Erythroblast (primary cell): Measurements from ENCODE around the gene CSE1L.
"Not testable (repeated sequence)": the region's sequence is repeated elsewhere in the genome, so short reads cannot be mapped to it uniquely, and the experiment has no call there.

Experiments used
- DNase-seq, 2 experiments: peaks; one replicate each; lab custom pipeline; 2025; lab: John Stamatoyannopoulos, UW
- GATA1 ChIP-seq: IDR thresholded peaks from 2 replicates; pipeline ENCODE4 v1.6.1; 2011; ENCODE audit warnings: low read depth, mild to moderate bottlenecking, control low read depth, low read length, moderate library complexity
- POLR2A ChIP-seq: IDR thresholded peaks from 2 replicates; pipeline ENCODE4 v1.6.1; 2011; ENCODE audit warnings: mild to moderate bottlenecking, low read length

The CSE1L gene

DNA sequence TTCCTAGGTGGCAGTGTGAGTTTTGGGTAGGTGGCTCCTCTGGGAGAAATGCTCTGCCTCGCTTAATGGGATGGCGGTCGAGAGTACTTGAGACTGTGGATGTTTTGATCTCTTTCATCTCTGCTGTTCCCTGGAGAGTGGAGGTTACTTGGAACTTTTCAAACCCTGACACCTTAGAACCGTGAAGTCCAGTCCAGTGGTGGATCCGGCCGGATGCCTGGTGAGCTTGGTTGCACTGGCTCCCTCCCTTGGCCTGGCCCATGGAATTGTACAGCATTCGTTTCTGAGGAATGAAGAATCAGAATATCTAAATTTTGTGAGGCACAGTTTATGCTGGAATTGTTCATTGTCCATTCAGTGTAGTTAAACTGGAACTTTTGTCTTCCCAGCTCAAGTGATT lies 51.0 kb downstream of the CSE1L start:
- TF ChIP-seq POLR2A (no peak), GATA1 (no peak)
- DNase-seq = no peak

DNA sequence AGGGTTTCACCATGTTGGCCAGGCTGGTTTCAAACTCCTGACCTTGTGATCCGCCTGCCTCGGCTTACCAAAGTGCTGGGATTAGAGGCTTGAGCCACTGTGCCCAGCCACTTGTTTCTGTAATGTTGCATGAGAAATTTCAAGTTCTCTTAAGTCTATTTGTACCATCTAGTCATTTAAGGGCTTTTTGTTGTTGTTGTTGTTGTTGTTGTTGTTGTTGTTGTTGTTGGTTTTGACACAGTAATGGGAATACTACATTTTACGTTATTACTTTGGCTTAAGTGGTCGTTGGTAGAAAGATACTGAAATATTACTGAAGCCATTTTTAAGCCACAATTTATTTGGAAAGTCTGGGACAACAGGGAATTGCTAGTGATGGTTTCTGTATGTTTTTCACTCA lies 52.0 kb downstream of the CSE1L start:
- TF ChIP-seq POLR2A = no peak
- TF ChIP-seq GATA1 = no peak

DNA sequence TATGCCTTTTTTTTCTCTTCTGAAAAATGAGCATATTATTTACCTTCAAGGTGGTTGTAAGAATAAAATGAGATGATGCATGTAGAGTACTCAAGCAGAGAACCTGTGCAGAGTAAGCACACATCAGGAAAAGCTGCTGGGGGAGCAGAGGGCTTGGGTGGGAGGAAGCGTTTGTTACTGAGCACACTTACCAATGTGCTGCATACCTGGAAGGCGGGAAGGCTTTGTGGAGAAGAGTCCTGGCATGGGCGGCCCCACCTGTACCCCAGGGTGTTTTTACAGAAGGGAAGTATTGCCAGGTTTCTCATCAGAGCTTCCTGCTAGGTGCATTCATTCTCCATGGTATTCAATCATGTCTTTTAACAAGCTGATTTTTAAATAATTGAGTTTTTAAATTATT lies 52.9 kb downstream of the CSE1L start:
- no peak for TF ChIP-seq POLR2A
- no peak for TF ChIP-seq GATA1
- DNase-seq = no peak

More for the DNA sequence above, 52.0 kb downstream of the CSE1L start:
- no peak for DNase-seq

DNA sequence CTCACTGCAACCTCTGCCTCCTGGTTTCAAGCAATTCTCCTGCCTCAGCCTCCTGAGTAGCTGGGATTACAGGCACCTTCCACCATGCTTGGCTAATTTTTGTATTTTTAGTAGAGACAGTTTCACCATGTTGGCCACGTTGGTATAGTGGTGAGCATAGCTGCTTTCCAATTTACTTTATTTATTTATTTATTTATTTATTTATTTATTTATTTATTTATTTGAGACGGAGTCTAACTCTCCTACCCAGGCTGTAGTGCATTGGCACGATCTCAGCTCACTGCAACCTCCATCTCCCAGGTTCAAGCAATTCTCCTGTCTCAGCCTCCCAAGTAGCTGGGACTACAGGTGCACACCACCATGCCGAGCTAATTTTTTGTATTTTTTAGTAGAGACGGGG lies 54.2 kb downstream of the CSE1L start:
- DNase-seq = not testable (repeated sequence)

DNA sequence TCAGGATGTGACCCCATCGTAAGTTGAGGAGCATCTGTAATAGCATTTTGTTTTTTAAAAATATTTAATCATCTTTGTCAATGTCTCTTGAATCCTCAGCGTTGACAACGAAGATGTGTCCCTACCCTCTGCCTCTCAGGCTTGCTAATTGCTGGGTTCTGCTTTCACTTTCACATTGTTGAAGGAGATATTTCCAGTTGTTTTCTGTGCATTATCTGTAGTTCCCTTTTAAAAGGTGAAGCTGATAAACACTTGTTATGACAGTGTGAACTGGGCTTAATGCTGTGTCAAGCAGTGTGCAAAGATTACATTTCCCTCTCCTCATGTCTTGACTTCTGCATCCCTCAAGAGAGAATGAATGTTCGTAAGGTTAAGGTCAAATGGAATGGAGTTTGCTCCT lies 54.9 kb downstream of the CSE1L start:
- TF ChIP-seq POLR2A (no peak), GATA1 (no peak)
- peak; percentile 24 to 34 for DNase-seq

DNA sequence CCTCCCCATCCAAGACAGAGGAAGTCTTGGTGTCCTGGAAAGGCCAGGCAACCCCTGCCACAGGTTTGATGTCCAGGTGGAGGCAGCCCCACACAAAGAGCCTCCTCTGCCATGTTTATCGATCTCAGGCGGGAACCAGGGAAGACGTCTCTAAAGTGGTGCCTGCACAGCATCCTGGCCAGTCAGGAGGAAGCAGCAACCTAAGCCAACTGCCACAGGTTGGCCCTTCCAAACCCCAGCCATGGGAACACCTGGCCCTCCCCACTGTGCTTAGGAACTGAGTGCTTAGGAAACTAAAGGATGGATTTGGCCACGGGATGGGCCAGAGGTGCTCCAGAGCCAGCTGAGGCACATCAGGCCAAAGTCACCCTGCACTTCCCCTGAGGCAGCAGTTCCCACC lies 56.9 kb downstream of the CSE1L start:
- DNase-seq = no peak
- TF ChIP-seq POLR2A = no peak
- no peak for TF ChIP-seq GATA1

DNA sequence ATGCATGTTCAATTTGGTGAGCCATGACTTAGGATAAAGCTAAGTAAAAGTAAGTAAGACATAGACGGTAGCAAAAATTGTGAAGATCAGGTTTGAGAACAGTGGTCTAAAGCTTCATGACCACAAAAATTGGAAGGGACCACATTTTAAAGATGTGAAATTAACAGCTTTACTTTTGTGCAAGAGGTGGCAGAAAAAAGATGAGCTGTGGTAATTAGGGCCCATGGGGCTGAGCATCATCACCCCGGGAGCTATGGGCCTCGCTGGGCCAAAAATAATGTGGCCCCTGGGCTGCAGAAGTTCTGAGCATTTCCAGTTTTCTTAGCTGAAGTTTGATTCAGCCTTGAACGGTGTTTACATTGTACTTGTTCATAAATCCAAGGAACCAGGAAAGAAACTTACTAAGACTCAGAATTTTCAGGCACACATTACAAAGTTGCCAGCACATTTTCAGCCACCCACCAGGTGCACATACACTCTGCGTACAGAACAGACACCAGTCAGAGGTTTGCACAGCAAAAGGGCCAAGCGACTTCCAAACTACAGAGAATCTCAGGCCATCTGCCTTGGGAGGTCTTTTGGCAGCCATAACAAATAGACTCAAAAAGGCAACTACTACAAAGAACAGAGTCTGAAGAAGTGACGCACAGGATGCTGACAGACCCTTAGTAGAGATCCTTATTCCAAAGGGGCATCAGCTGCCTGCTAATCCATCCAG lies 57.7 kb downstream of the CSE1L start:
- no peak for DNase-seq
- no peak for TF ChIP-seq GATA1
- TF ChIP-seq POLR2A = no peak

DNA sequence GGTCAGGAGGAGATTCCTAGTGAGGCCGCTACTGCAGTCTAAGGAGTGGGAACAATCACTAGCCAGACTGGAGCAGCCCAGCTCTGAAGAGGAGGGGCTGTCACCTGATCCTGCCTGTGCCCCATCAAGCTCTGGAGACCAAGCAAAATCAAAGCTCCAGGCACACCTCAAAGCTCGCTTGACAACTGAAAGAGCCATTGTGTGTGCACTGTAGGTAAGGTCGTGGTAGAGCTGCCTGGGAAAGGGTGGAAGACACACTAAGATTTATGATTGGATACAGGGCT lies 58.2 kb downstream of the CSE1L start:
- no peak for DNase-seq
- TF ChIP-seq GATA1 (no peak), POLR2A (no peak)

DNA sequence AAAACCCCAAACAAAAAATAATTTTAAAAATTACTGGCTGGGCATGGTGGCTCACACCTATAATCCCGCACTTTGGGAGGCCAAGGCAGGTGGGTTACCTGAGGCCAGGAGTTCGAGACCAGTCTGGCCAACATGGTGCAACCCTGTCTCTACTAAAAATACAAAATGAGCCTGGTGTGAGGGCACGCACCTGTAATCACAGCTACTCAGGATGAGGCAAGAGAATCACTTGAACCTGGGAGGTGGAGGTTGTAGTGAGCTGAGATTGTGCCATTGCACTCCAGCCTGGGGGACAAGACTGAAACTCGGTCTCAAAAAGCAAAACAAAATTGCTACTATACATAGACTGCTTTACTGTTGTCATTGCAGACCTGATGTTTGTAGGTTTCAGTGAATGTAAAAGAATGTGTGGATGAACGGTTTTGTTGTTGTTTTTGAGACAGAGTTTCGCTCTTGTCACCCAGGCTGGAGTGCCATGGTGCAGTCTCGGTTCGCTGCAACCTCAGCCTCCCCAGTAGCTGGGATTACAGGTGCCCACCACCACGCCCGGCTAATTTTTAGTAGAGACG lies 59.0 kb downstream of the CSE1L start:
- DNase-seq = not testable (repeated sequence)

DNA sequence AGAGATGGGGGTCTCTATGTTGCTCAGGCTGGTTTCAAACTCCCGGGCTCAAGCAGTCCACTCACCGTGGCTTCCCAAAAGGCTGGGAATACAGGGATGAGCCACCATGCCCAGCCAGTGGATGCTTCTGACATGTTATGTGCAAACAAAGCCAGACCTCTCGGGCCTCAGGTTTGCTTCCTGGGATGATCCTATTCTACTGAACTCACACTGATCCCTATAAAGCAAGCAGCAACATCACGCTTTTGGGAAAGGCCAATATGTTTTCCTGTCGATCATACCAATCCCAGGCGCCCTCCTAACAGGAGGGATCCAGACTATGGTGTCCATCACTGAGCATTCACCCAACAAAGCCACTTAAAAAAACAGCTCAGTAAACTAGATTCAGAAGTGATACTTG lies 60.2 kb downstream of the CSE1L start:
- TF ChIP-seq GATA1 (no peak), POLR2A (no peak)
- DNase-seq = no peak

DNA sequence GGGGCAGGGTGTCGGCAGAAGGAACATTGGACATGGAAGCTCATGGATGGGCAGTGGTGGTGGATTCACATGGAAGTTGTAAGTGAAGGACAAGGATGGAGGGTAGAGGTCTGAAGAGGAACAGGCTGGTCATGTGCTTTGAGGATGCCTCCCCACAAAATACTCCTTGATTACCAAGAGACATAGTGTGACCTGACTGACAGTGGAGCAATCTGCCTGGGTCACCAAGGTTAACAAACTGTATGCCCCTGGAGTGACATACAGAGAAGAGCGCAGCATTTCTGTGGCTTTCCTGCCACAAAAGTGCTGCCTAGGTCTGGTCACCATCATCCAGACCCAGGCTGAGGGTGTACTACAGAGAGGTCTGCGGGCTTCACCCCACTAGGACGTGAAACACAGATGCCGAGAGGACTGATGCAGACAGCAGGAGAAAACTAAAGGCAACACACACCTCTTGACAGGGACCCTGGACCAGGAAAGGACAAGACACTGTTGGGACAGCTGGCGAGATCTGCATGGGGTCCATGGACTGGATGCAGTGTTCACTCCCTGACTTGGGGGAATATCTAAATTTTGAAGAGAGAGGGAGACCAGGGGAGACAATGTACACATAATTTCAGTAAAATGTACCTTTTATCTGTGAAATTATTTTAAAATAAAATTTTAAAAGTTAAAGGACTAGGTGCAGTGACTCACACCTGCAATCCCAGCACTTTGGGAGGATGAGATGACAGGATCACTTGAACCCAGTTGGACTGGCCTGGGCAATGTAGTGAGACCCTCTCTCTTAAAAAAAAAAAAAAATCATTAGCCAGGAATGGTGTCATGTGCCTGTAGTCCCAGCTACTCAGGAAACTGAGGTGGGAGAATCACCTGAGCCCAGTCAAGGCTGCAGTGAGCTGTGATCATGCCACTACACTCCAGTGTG lies 64.9 kb downstream of the CSE1L start:
- no peak for TF ChIP-seq POLR2A
- no peak for TF ChIP-seq GATA1
- no peak for DNase-seq

DNA sequence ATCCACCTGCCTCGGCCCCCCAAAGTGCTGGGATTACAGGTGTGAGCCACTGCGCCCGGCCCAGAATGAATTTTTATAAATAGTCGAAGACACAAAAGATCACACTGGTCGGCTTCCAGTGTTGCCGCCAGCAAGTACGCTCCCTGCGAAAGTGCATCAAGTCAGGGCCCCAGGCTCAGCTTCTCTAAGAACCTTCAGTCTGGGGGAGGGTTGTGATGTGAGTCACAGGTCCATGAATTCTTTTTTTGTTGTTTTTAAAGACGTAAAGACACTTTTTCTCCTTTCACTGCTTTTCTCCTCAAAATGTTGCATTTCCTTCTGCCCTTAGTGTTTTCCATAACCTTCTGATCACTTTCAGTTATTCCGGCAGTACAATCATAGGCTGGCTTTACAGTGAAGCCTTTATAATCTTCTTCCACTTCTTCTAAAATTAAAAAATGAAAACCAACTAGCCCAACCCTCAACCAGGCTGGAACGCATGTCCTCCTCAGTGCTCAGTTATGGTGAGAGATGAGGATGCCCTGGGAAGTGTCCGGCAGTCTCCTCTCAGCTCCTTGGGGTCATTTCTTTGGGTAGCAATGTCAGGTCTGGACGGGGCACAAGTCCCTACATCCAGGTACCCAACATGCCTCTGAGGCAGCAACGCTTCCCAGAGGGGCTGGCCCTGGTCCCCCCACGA lies 66.6 kb downstream of the CSE1L start:
- no peak for TF ChIP-seq POLR2A
- TF ChIP-seq GATA1 = no peak
- DNase-seq = no peak

DNA sequence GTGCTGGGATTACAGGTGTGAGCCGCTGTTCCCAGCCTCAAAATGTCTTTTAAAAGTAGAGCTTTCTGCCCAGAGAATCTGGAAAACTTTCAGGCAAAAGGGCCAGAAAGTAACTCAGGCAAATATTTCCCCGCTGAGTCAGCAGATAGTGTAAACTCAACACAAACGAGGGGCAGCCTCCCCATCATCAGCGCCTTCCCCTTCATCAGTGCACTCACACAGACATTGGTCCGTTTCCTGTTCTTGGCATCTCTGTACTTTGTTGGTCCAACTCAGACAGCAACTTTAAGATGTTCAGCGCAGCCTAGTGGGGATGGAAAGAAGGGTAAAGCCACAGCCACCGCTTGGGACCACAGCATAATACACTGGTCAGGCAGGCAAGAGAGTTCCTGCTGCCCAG lies 69.5 kb downstream of the CSE1L start:
- no peak for DNase-seq
- TF ChIP-seq POLR2A (no peak), GATA1 (no peak)

DNA sequence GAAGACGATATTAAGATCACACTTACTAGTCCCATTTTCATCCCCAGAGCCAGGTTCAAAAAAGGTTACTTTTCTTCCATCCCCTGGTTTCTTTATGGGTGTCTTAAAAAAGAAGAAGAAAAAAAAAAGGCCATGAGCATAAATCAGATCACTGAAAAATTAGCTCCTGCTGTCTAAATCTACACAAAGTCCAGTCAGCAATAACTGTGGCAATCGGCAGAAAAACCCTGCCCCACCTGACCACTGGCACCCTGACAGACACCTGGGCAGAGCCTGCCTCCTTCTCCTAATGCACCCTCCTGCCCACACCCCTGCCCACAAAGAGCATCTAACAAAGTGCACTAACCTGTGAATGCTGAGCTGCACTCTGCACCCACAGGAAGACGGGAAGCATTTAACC lies 72.2 kb downstream of the CSE1L start:
- no peak for DNase-seq
- TF ChIP-seq POLR2A (no peak), GATA1 (no peak)
